Tibial artery (tissue), 4 donors: Measurements from ENCODE around the gene SLC38A11.

Experiments
- DNase-seq, 2 donors: peaks; one replicate each; pipeline ENCODE4 v3.0.0-alpha.2; 2019
- H3K27ac ChIP-seq, 2 donors: fragments of 200-600 bp; sonication (generic) in 1 of 2; 1 replicate in 1 of 2; 2 replicates in 1 of 2; pipeline ENCODE4 v1.5.1; 2018 to 2019; ENCODE audit warnings: mild to moderate bottlenecking in 1 of 2
- H3K27me3 ChIP-seq, 2 donors: fragments of 200-600 bp; sonication (generic) in 1 of 2; one replicate each; pipeline versions ENCODE4 v1.5.1 to v1.6.0; 2016 to 2019
- H3K36me3 ChIP-seq, 3 donors: fragments of 200-600 bp; sonication (generic) in 2 of 3; one replicate each; pipeline ENCODE4 v1.5.1; 2016 to 2019; ENCODE audit warnings: mild to moderate bottlenecking in 2 of 3
- H3K4me1 ChIP-seq, 4 donors: fragments of 200-600 bp; sonication (generic) in 2 of 4; 1 replicate in 3 of 4; 2 replicates in 1 of 4; pipeline ENCODE4 v1.5.1; 2016 to 2019
- H3K4me3 ChIP-seq, 2 donors: fragments of 200-600 bp; sonication (generic) in 1 of 2; 1 replicate in 1 of 2; 2 replicates in 1 of 2; pipeline ENCODE4 v1.5.1; 2018 to 2019; ENCODE audit warnings: mild to moderate bottlenecking in 2 of 2
- H3K9me3 ChIP-seq, 3 donors: fragments of 200-600 bp; sonication (generic) in 1 of 3; one replicate each; pipeline ENCODE4 v1.5.1; 2016 to 2019
- intact Hi-C: fragments of 100-400 bp; cut with DNase I; formaldehyde crosslinking; loops from one replicate; pipeline ENCODE4 v1.15.0; 2023; ENCODE audit warnings: low total_unique reads
- TF ChIP-seq, protein P1 (sequence below), 2 experiments: fragments of 200-600 bp in 1 of 2; fragments of 450-650 bp in 1 of 2; IDR thresholded peaks; one replicate each; pipeline ENCODE4 v1.5.1; 2017 to 2019; ENCODE audit warnings: antibody characterized with exemption in 2 of 2, mild to moderate bottlenecking in 1 of 2, moderate library complexity in 1 of 2

Gene SLC38A11

DNA sequence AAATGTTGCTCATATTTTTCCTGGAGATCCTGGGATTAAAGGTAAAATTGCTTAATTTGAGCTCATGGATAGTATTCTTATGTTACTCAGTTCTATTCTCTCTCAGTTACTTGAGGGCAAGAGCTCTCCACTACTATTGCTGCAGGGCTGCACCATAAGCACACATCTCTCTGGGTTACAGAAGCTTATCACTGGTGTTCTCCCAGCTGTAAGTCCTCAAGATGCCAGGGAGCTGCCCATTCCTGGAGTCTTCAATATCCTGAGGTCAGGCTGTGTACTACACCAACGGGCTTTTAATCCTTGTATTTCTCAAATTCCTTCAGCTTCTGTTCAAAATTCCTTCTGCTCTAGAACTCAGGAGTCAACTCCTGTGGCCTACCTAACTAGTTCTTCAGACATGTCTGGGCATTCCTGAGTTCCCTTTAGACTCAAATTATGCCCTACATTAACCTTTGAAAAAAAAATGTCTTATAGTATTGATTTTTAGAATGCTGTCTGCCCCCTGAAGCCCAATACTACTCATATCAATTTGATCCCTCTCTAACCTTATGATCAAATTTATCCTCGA lies 96.0 kb downstream of the SLC38A11 start:
- no peaks in the 10 kb centered on the region for H3K36me3 ChIP-seq
- H3K4me1 ChIP-seq, result no peaks in the 10 kb centered on the region
- no peak overlapping the region for H3K4me3 ChIP-seq
- no peak for DNase-seq
- H3K27me3 ChIP-seq, result no peaks in the 10 kb centered on the region
- TF ChIP-seq, protein P1, sequence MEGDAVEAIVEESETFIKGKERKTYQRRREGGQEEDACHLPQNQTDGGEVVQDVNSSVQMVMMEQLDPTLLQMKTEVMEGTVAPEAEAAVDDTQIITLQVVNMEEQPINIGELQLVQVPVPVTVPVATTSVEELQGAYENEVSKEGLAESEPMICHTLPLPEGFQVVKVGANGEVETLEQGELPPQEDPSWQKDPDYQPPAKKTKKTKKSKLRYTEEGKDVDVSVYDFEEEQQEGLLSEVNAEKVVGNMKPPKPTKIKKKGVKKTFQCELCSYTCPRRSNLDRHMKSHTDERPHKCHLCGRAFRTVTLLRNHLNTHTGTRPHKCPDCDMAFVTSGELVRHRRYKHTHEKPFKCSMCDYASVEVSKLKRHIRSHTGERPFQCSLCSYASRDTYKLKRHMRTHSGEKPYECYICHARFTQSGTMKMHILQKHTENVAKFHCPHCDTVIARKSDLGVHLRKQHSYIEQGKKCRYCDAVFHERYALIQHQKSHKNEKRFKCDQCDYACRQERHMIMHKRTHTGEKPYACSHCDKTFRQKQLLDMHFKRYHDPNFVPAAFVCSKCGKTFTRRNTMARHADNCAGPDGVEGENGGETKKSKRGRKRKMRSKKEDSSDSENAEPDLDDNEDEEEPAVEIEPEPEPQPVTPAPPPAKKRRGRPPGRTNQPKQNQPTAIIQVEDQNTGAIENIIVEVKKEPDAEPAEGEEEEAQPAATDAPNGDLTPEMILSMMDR (IDR thresholded peaks at IDR 0.05), result no peak
- no peaks in the 10 kb centered on the region for H3K9me3 ChIP-seq
- no peak overlapping the region for H3K27ac ChIP-seq
- intact Hi-C loops, result no loop called here

DNA sequence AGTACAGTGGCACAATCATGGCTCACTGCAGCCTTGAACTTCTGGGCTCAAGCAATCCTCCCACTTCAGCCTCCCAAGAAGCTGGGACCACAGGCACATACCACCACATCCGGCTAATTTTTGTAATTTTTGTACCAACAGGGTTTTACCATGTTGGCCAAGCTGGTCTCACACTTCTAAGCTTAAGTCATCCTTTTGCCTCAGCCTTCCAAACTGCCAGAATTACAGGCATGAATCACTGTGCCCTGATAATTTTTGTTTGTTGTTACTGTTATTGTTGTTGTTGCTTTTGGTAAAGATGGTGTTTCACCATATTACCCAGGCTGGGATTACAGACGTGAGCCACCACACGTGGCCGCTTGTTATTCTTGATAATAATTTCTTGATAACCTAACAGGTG lies 103.2 kb downstream of the SLC38A11 start:
- H3K36me3 ChIP-seq, result no peaks in the 10 kb centered on the region
- no peak overlapping the region for H3K4me3 ChIP-seq
- DNase-seq, result no peak
- intact Hi-C loops, result no loop called here
- no peaks in the 10 kb centered on the region for H3K4me1 ChIP-seq
- H3K27ac ChIP-seq, result no peak overlapping the region
- TF ChIP-seq, protein P1 (IDR thresholded peaks at IDR 0.05), result no peak
- H3K27me3 ChIP-seq, result no peaks in the 10 kb centered on the region
- no peaks in the 10 kb centered on the region for H3K9me3 ChIP-seq

DNA sequence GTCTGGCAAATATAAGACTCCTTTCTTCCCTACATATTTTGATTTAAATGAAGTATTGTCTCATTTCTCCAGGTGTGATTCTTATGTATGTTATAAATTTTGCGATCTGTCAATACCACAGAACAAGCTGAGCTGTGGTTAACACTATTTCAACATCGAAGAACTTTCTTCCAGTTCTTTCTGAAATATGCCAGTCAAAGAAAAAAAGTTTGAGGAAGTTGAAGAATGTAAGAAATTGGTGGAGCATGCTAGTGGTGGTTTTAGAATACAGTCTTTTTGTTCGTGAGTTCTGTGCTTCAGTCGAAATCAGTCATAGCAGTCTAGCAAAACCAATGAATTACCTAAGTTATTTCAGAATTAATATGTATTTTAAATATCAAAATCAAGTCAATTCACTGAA lies 105.1 kb downstream of the SLC38A11 start:
- H3K4me3 ChIP-seq, result no peak overlapping the region
- no peak overlapping the region for H3K27ac ChIP-seq
- H3K36me3 ChIP-seq, result no peaks in the 10 kb centered on the region
- TF ChIP-seq, protein P1 (IDR thresholded peaks at IDR 0.05), result no peak
- DNase-seq, result no peak
- intact Hi-C loops, result no loop called here
- H3K4me1 ChIP-seq, result no peaks in the 10 kb centered on the region
- no peaks in the 10 kb centered on the region for H3K27me3 ChIP-seq
- H3K9me3 ChIP-seq, result no peaks in the 10 kb centered on the region

DNA sequence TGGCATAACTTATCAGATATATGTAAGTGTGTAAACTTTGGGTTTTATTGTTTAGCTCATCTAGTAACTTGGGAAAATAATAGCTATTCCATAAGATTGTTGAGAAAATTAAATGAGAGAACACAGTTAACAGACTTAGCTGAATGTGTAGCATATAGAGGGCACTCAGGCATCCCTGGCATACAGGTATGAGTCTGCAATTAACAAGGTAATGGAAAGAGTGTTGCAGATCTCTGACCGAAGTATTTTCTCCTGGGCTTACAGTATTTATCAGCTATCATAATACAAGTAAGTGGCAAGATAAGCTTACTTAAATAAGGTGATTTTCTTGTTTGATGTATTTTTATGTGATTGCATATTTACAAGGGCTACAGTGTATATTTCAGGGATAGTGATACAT lies 105.8 kb downstream of the SLC38A11 start:
- Histone ChIP-seq H3K4me1 (no peaks in the 10 kb centered on the region), H3K4me3 (no peak overlapping the region), H3K9me3 (no peaks in the 10 kb centered on the region), H3K36me3 (no peaks in the 10 kb centered on the region), H3K27ac (no peak overlapping the region), H3K27me3 (no peaks in the 10 kb centered on the region)
- TF ChIP-seq, protein P1 (IDR thresholded peaks at IDR 0.05), result no peak
- DNase-seq, result no peak
- intact Hi-C loops, result loop anchor here (5.0 to 10.0 kb wide), 2 partner anchors 65 to 73 kb away; no protein-coding TSS in a partner anchor

DNA sequence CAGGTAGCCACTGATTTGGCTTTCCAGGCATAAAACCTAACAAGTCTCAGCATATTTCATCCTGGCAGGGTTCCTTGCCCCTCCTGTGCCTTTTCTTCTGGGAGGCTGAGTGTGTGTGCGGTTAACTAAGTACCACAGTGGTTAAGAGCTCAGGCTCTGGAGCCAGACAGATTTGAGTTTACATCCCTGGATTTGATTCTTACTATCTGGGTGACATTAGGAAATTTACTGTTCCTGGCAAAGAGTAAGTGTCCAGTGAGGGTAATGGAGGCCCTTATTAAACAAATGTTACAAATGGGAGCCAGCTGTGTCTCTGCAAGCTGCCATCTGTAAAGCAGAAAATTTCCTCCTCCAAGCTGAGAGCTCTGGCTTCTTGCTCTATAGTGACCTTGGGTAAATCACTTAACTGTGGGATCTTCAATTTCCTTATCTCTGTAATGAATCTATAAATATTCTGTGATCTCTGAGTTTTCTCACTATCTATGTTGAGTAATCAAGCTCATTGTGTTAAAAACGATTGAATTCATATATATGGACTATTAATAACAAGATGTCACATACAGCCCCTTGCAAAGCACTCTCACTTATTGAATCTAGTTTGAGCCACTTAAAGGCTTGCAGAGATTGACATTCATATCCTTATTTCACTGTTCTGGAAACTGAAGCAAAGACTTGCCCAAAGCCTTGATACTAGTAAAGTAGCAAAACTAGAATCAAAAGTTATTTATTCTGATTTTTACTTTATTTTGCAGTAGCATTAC lies 107.2 kb downstream of the SLC38A11 start:
- no peak for DNase-seq
- intact Hi-C loops, result loop anchor here (5.0 to 10.0 kb wide), 2 partner anchors 63 to 74 kb away; no protein-coding TSS in a partner anchor
- TF ChIP-seq, protein P1 (IDR thresholded peaks at IDR 0.05), result no peak
- H3K36me3 ChIP-seq, result no peaks in the 10 kb centered on the region
- H3K9me3 ChIP-seq, result no peaks in the 10 kb centered on the region
- H3K27me3 ChIP-seq, result no peaks in the 10 kb centered on the region
- no peak overlapping the region for H3K27ac ChIP-seq
- no peaks in the 10 kb centered on the region for H3K4me1 ChIP-seq
- no peak overlapping the region for H3K4me3 ChIP-seq
